OCI-LY7 (cell line): ENCODE data around the gene NWD2.

ENCODE experiments used
- EZH2phosphoT487 ChIP-seq: fragments of 200-600 bp; sonication (generic); IDR thresholded peaks from 2 replicates; pipeline ENCODE4 v1.6.1; 2018; ENCODE audit warnings: low read depth, borderline replicate concordance, mild to moderate bottlenecking, mixed run types, antibody characterized with exemption, low read length, moderate library complexity, mixed read lengths
- TF ChIP-seq, protein P1 (sequence below): fragments of 200-600 bp; sonication (generic); conservative IDR thresholded peaks from 2 replicates; pipeline ENCODE4 v1.5.1; 2014; ENCODE audit warnings: mild to moderate bottlenecking, antibody characterized with exemption, low read length, moderate library complexity, mixed read lengths

DNA sequence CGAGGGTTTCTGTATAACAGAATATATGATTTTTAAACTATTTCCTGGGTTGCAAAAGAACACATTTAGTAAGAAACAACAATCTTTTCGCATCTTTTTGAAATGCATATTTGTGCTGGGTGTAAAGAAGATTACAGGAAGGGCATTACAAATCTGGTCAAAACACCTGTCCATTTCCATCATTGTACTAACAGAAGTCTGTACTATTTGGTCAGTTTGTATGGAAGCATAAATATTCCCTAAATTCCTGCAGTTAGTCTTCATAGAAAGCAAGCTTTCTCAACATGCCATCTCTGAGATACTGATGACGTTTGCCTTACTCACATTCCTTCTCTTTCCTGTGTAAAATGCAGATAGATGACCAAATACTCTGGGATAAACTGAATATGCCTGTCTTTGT is 203.3 kb downstream of the NWD2 start:
- TF ChIP-seq, protein P1, sequence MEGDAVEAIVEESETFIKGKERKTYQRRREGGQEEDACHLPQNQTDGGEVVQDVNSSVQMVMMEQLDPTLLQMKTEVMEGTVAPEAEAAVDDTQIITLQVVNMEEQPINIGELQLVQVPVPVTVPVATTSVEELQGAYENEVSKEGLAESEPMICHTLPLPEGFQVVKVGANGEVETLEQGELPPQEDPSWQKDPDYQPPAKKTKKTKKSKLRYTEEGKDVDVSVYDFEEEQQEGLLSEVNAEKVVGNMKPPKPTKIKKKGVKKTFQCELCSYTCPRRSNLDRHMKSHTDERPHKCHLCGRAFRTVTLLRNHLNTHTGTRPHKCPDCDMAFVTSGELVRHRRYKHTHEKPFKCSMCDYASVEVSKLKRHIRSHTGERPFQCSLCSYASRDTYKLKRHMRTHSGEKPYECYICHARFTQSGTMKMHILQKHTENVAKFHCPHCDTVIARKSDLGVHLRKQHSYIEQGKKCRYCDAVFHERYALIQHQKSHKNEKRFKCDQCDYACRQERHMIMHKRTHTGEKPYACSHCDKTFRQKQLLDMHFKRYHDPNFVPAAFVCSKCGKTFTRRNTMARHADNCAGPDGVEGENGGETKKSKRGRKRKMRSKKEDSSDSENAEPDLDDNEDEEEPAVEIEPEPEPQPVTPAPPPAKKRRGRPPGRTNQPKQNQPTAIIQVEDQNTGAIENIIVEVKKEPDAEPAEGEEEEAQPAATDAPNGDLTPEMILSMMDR: no peak
- TF ChIP-seq EZH2phosphoT487: no peak
